Neural cell (in vitro differentiated cells): ENCODE results near the gene EXOC6B. TPM values are rescaled to one million over a fixed set of nuclear protein-coding genes. Genes with fewer than 3 reads are reported as not detected.

Source experiments
- H2AFZ ChIP-seq: fragments of 200-600, 300-800 bp; sonication (generic), shearing (Covaris generic); 2 replicates; pipeline ENCODE4 v1.6.0; 2014; ENCODE audit warnings: low read depth, mild to moderate bottlenecking, antibody characterized with exemption, low read length, moderate library complexity
- H3F3A ChIP-seq: fragments of 200-600 bp; shearing (Covaris generic); 2 replicates; pipeline ENCODE4 v1.6.1; 2016; ENCODE audit warnings: mild to moderate bottlenecking, moderate library complexity, mixed read lengths, antibody characterized with exemption, low read length; ENCODE audit not compliant: insufficient read depth, poor library complexity, severe bottlenecking
- H3K27ac ChIP-seq: fragments of 200-600, 300-800 bp; sonication (generic), shearing (Covaris generic); 2 replicates; pipeline ENCODE4 v1.5.1; 2014; ENCODE audit warnings: mild to moderate bottlenecking, low read length, moderate library complexity
- H3K27me3 ChIP-seq: fragments of 300-800, 200-600 bp; sonication (generic), shearing (Covaris generic); 2 replicates; pipeline ENCODE4 v1.6.0; 2014; ENCODE audit warnings: mild to moderate bottlenecking, low read depth, low read length, moderate library complexity; ENCODE audit not compliant: insufficient read depth
- H3K36me3 ChIP-seq: fragments of 300-800, 200-600 bp; sonication (generic), shearing (Covaris generic); 2 replicates; pipeline ENCODE4 v1.5.1; 2014; ENCODE audit warnings: mild to moderate bottlenecking, antibody characterized with exemption, low read length, moderate library complexity; ENCODE audit not compliant: insufficient read depth
- H3K4me2 ChIP-seq: fragments of 300-800, 200-600 bp; sonication (generic), shearing (Covaris generic); 2 replicates; pipeline ENCODE4 v1.6.0; 2014; ENCODE audit warnings: mild to moderate bottlenecking, low read length
- H3K4me3 ChIP-seq: fragments of 300-800, 200-600 bp; sonication (generic), shearing (Covaris generic); 2 replicates; pipeline ENCODE4 v1.5.1; 2014; ENCODE audit warnings: mild to moderate bottlenecking, low read length, moderate library complexity
- H3K79me2 ChIP-seq: fragments of 200-600 bp; shearing (Covaris generic); replicated peaks from 2 replicates; pipeline ENCODE4 v1.6.0; 2014; ENCODE audit warnings: mild to moderate bottlenecking, low read length, moderate library complexity; ENCODE audit not compliant: insufficient read depth
- H3K9ac ChIP-seq: fragments of 300-800, 200-600 bp; sonication (generic), shearing (Covaris generic); 2 replicates; pipeline ENCODE4 v1.6.1; 2016; ENCODE audit warnings: mild to moderate bottlenecking, low read length, mixed read lengths
- H3K9me2 ChIP-seq: fragments of 200-600 bp; shearing (Covaris generic); 2 replicates; pipeline ENCODE4 v1.6.1; 2016; ENCODE audit warnings: mild to moderate bottlenecking, low read length, mixed read lengths; ENCODE audit not compliant: insufficient read depth
- H3K9me3 ChIP-seq: fragments of 200-600, 300-800 bp; sonication (generic), shearing (Covaris generic); 2 replicates; pipeline ENCODE4 v1.6.1; 2016; ENCODE audit warnings: mild to moderate bottlenecking, mixed run types, low read length, moderate library complexity, mixed read lengths
- H4K20me1 ChIP-seq: fragments of 200-600 bp; shearing (Covaris generic); 2 replicates; pipeline ENCODE4 v1.6.1; 2016; ENCODE audit warnings: mild to moderate bottlenecking, mixed run types; ENCODE audit not compliant: insufficient read depth
- CTCF ChIP-seq: fragments of 450-650 bp; IDR thresholded peaks from 2 replicates; pipeline ENCODE4 v1.5.1; 2014; ENCODE audit warnings: antibody characterized with exemption, mild to moderate bottlenecking, moderate library complexity; ENCODE audit not compliant: poor library complexity, severe bottlenecking
- EP300 ChIP-seq: fragments of 450-650 bp; conservative IDR thresholded peaks from 2 replicates; pipeline ENCODE4 v1.6.1; 2014; ENCODE audit warnings: antibody characterized with exemption, mild to moderate bottlenecking, moderate library complexity; ENCODE audit not compliant: poor library complexity, severe bottlenecking
- EZH2 ChIP-seq: fragments of 200-600, 300-800 bp; shearing (Covaris generic), sonication (generic); IDR thresholded peaks from 2 replicates; pipeline ENCODE4 v1.6.1; 2014; ENCODE audit warnings: antibody characterized with exemption, low read length, borderline replicate concordance, mild to moderate bottlenecking; ENCODE audit not compliant: insufficient read depth, poor library complexity, severe bottlenecking
- MXI1 ChIP-seq: fragments of 450-650 bp; conservative IDR thresholded peaks from 2 replicates; pipeline ENCODE4 v1.6.1; 2014; ENCODE audit warnings: antibody characterized with exemption, mild to moderate bottlenecking; ENCODE audit not compliant: poor library complexity, severe bottlenecking
- POLR2AphosphoS5 ChIP-seq: IDR thresholded peaks from 2 replicates; pipeline ENCODE4 v1.6.1; 2012
- RAD21 ChIP-seq: fragments of 450-650 bp; conservative IDR thresholded peaks from 2 replicates; pipeline ENCODE4 v1.6.1; 2014; ENCODE audit warnings: antibody characterized with exemption, mild to moderate bottlenecking, moderate library complexity
- REST ChIP-seq: IDR thresholded peaks from 2 replicates; pipeline ENCODE4 v1.6.1; 2012; ENCODE audit warnings: borderline replicate concordance
- SMC3 ChIP-seq: fragments of 450-650 bp; conservative IDR thresholded peaks from 2 replicates; pipeline ENCODE4 v1.6.1; 2014; ENCODE audit warnings: antibody characterized with exemption, mild to moderate bottlenecking, moderate library complexity; ENCODE audit not compliant: poor library complexity
- TAF1 ChIP-seq: IDR thresholded peaks from 2 replicates; pipeline ENCODE4 v1.6.1; 2012; ENCODE audit warnings: low read depth
- polyA plus RNA-seq: library from polyadenylated mRNA; depleted of rRNA; stranded (reverse); fragments of >200 nt; gene quantifications from 2 replicates; pipeline ENCODE4 v1.2.3, GENCODE V29; 2014

The EXOC6B gene
- polyA plus RNA-seq, 1 donor from 2014 or later = 23.4 TPM

- H2AFZ ChIP-seq = no peak overlapping the region
- no peaks in the 10 kb centered on the region for H3F3A ChIP-seq
- H3K4me3 ChIP-seq = no peak overlapping the region
- H3K9me2 ChIP-seq = no peaks in the 10 kb centered on the region
- H3K27ac ChIP-seq = no peak overlapping the region
- H3K27me3 ChIP-seq = no peaks in the 10 kb centered on the region
- no peak overlapping the region for H3K9ac ChIP-seq
- no peaks in the 10 kb centered on the region for H3K9me3 ChIP-seq
- TF ChIP-seq REST = no peak
- no peak for TF ChIP-seq EP300
- TF ChIP-seq CTCF = no peak
- no peak for TF ChIP-seq MXI1
- TF ChIP-seq EZH2 = no peak
- TF ChIP-seq TAF1 = no peak
- TF ChIP-seq POLR2AphosphoS5 = no peak
- no peaks in the 10 kb centered on the region for H3K36me3 ChIP-seq
- H3K4me2 ChIP-seq = no peak overlapping the region
- H4K20me1 ChIP-seq = no peaks in the 10 kb centered on the region
- H3K79me2 ChIP-seq = no peaks in the 10 kb centered on the region
Observed at GRCh38 chr2:72840066-72840465, 14.2 kb upstream of the EXOC6B start.

GRCh38 chr2:72837171-72837570 is 11.3 kb upstream of the EXOC6B start:
- Histone ChIP-seq H3K4me3 (no peak overlapping the region), H3K79me2 (no peaks in the 10 kb centered on the region), H3K4me2 (no peak overlapping the region), H3K9me3 (no peaks in the 10 kb centered on the region), H2AFZ (no peak overlapping the region), H3K27ac (no peak overlapping the region), H3K36me3 (no peaks in the 10 kb centered on the region), H4K20me1 (no peaks in the 10 kb centered on the region), H3K9me2 (no peaks in the 10 kb centered on the region), H3F3A (no peaks in the 10 kb centered on the region), H3K9ac (no peak overlapping the region), H3K27me3 (no peaks in the 10 kb centered on the region)
- TF ChIP-seq MXI1 = no peak
- no peak for TF ChIP-seq CTCF
- TF ChIP-seq REST = no peak
- TF ChIP-seq EP300 = no peak
- no peak for TF ChIP-seq SMC3
- no peak for TF ChIP-seq RAD21
- TF ChIP-seq TAF1 = no peak
- TF ChIP-seq EZH2 = no peak
- TF ChIP-seq POLR2AphosphoS5 = no peak
